ENCODE results near the gene ASTN2.

GRCh38 chr9:117414220-117414905 is 494 bp downstream of the ASTN2 start:
- TF ChIP-seq EZH2 (IDR thresholded peaks at IDR 0.05; ENCODE audit: insufficient read depth, poor library complexity, severe bottlenecking) (peak; percentile 73), EZH2phosphoT487 (IDR thresholded peaks at IDR 0.05; ENCODE audit: insufficient read depth, low read depth) (no peak)

Measured in GM23248 (cell line).